A673 (cell line): ENCODE results near the gene HELZ. TPM values are rescaled to one million over a fixed set of nuclear protein-coding genes. Genes with fewer than 3 reads are reported as not detected.

Source experiments
- BruUV-seq: library from RNA; stranded (reverse); fragments of 400-500 nt; replicated peaks from 2 replicates; lab custom pipeline; 2021; lab: Mats Ljungman, UMichigan
- CTCF ChIA-PET: fragments of 300-600 bp; sonication (Branson Sonifier 250); formaldehyde crosslinking; loops from one replicate; lab custom pipeline; 2022; ENCODE audit warnings: antibody characterized with exemption; lab: Charles Lee
- POLR2A ChIA-PET: fragments of 300-600 bp; sonication (Branson Sonifier 250); formaldehyde crosslinking; loops from one replicate; lab custom pipeline; 2022; ENCODE audit warnings: antibody characterized with exemption; ENCODE audit not compliant: low non-redundant PET; lab: Charles Lee
- DNase-seq: peaks from one replicate; pipeline ENCODE4 v3.0.0-alpha.2; 2015; ENCODE audit warnings: low spot score
- H3K27ac ChIP-seq: fragments of 200-600 bp; sonication (generic); 2 replicates; pipeline ENCODE4 v1.5.1; 2016; ENCODE audit warnings: mixed run types, low read depth, mild to moderate bottlenecking, mixed read lengths, antibody characterized with exemption, low read length; ENCODE audit not compliant: poor library complexity, severe bottlenecking
- H3K27me3 ChIP-seq: fragments of 200-600 bp; sonication (generic); replicated peaks from 2 replicates; pipeline ENCODE4 v1.6.1; 2017; ENCODE audit warnings: mixed run types, low read depth, mild to moderate bottlenecking, mixed read lengths, antibody characterized with exemption, low read length; ENCODE audit not compliant: insufficient read depth, poor library complexity
- H3K36me3 ChIP-seq: fragments of 200-600 bp; sonication (generic); 2 replicates; pipeline ENCODE4 v1.6.1; 2016; ENCODE audit warnings: mixed run types, mild to moderate bottlenecking, mixed read lengths, antibody characterized with exemption, low read length; ENCODE audit not compliant: insufficient read depth, poor library complexity, severe bottlenecking
- H3K4me1 ChIP-seq: fragments of 200-600 bp; sonication (generic); 2 replicates; pipeline ENCODE4 v1.6.1; 2017; ENCODE audit warnings: mixed run types, mild to moderate bottlenecking, mixed read lengths, antibody characterized with exemption, low read length; ENCODE audit not compliant: insufficient read depth, poor library complexity, severe bottlenecking
- H3K4me3 ChIP-seq: fragments of 200-600 bp; sonication (generic); 2 replicates; pipeline ENCODE4 v1.5.1; 2016; ENCODE audit warnings: low read depth, mixed run types, mild to moderate bottlenecking, mixed read lengths, low read length; ENCODE audit not compliant: poor library complexity, severe bottlenecking
- H3K9me3 ChIP-seq: fragments of 200-600 bp; sonication (generic); 2 replicates; pipeline ENCODE4 v1.6.1; 2016; ENCODE audit warnings: mixed run types, low read depth, mild to moderate bottlenecking, mixed read lengths, antibody characterized with exemption, low read length; ENCODE audit not compliant: poor library complexity, severe bottlenecking
- CTCF ChIP-seq: fragments of 300-800, 200-600 bp; sonication (generic); conservative IDR thresholded peaks from 2 replicates; pipeline ENCODE4 v1.5.1; 2017; ENCODE audit warnings: low read depth, mild to moderate bottlenecking, antibody characterized with exemption, low read length, moderate library complexity, mixed read lengths
- EZH2 ChIP-seq: fragments of 200-600 bp; sonication (generic); IDR thresholded peaks from 2 replicates; pipeline ENCODE4 v1.6.1; 2017; ENCODE audit warnings: borderline replicate concordance, low read depth, mild to moderate bottlenecking, mixed read lengths, antibody characterized with exemption, low read length; ENCODE audit not compliant: poor library complexity, severe bottlenecking
- intact Hi-C: fragments of 100-400 bp; cut with micrococcal nuclease; formaldehyde crosslinking; loops from one replicate; pipeline ENCODE4 v1.10.0; 2022; ENCODE audit not compliant: unreplicated experiment
- total RNA-seq: library from RNA; stranded (reverse); gene quantifications from 2 replicates; pipeline ENCODE4 v1.2.3, GENCODE V29; 2021

The HELZ gene
- total RNA-seq, 1 experiment from 2014 or later: 57.3 TPM

GRCh38 chr17:67047382-67047781 is 197.6 kb downstream of the HELZ start:
- CTCF ChIA-PET: no interaction called here
- TF ChIP-seq CTCF (no peak), EZH2 (no peak)
- Histone ChIP-seq H3K4me1 (no peaks in the 10 kb centered on the region), H3K9me3 (peaks cover 21% of the 10 kb centered on the region), H3K36me3 (no peaks in the 10 kb centered on the region), H3K27ac (no peak overlapping the region), H3K27me3 (no peaks in the 10 kb centered on the region), H3K4me3 (no peak overlapping the region)
- BruUV-seq: no TSS peak
- intact Hi-C loops: no loop called here
- DNase-seq: no peak
- POLR2A ChIA-PET: no interaction called here

- no peaks in the 10 kb centered on the region for H3K27me3 ChIP-seq
- CTCF ChIA-PET: no interaction called here
- no peaks in the 10 kb centered on the region for H3K4me1 ChIP-seq
- BruUV-seq: no TSS peak
- H3K4me3 ChIP-seq: no peak overlapping the region
- H3K9me3 ChIP-seq: peaks cover 21% of the 10 kb centered on the region
- TF ChIP-seq CTCF (no peak), EZH2 (no peak)
- POLR2A ChIA-PET: no interaction called here
- no peak overlapping the region for H3K27ac ChIP-seq
- no peaks in the 10 kb centered on the region for H3K36me3 ChIP-seq
- intact Hi-C loops: no loop called here
- DNase-seq: no peak
Observed at GRCh38 chr17:67046398-67046797, 198.6 kb downstream of the HELZ start.

GRCh38 chr17:67044940-67045339 is 200.1 kb downstream of the HELZ start:
- no peaks in the 10 kb centered on the region for H3K4me1 ChIP-seq
- no peak overlapping the region for H3K4me3 ChIP-seq
- peaks cover 21% of the 10 kb centered on the region for H3K9me3 ChIP-seq
- H3K36me3 ChIP-seq: no peaks in the 10 kb centered on the region
- intact Hi-C loops: no loop called here
- H3K27me3 ChIP-seq: no peaks in the 10 kb centered on the region
- TF ChIP-seq CTCF (no peak), EZH2 (no peak)
- CTCF ChIA-PET: no interaction called here
- POLR2A ChIA-PET: no interaction called here
- BruUV-seq: no TSS peak
- DNase-seq: no peak
- no peak overlapping the region for H3K27ac ChIP-seq
